ENCODE measurements around the gene HOOK2.
"Not testable (repeated sequence)": the region's sequence is repeated elsewhere in the genome, so short reads cannot be mapped to it uniquely, and the experiment has no call there.

HOOK2 gene

GRCh38 chr19:12800466-12800770, 25.1 kb upstream of the HOOK2 start:
- Histone ChIP-seq H3K4me3 (ENCODE audit: low read length) (peak overlapping the region; percentile 99), H3K27me3 (ENCODE audit: control insufficient read depth, insufficient read depth, low read length) (no peaks in the 10 kb centered on the region), H3K9ac (ENCODE audit: low read depth, low read length) (peak overlapping the region; percentile 89), H3K4me2 (ENCODE audit: low read length) (peak overlapping the region; percentile 100), H3K36me3 (ENCODE audit: insufficient read depth, low read length) (peaks cover 12% of the 10 kb centered on the region), H3K9me3 (replicated peaks; ENCODE audit: low read length) (no peaks in the 10 kb centered on the region), H3K4me1 (ENCODE audit: control insufficient read depth, insufficient read depth, low read length) (peaks cover 27% of the 10 kb centered on the region)

GRCh38 chr19:12799742-12800465, 24.6 kb upstream of the HOOK2 start:
- Histone ChIP-seq H3K9ac (ENCODE audit: low read depth, low read length) (no peak overlapping the region), H3K9me3 (replicated peaks; ENCODE audit: low read length) (no peaks in the 10 kb centered on the region), H3K4me3 (ENCODE audit: low read length) (no peak overlapping the region), H3K4me1 (ENCODE audit: control insufficient read depth, insufficient read depth, low read length) (peaks cover 27% of the 10 kb centered on the region), H3K27me3 (ENCODE audit: control insufficient read depth, insufficient read depth, low read length) (no peaks in the 10 kb centered on the region), H3K4me2 (ENCODE audit: low read length) (peak overlapping the region; percentile 100), H3K36me3 (ENCODE audit: insufficient read depth, low read length) (peaks cover 12% of the 10 kb centered on the region)

- Histone ChIP-seq H3K36me3 (ENCODE audit: insufficient read depth, low read length) (peaks cover 18% of the 10 kb centered on the region), H3K4me1 (ENCODE audit: control insufficient read depth, insufficient read depth, low read length) (peaks cover 36% of the 10 kb centered on the region)
- not testable (repeated sequence) for H3K4me2 ChIP-seq (ENCODE audit: low read length); H3K9ac ChIP-seq (ENCODE audit: low read depth, low read length); H3K27me3 ChIP-seq (ENCODE audit: control insufficient read depth, insufficient read depth, low read length); H3K9me3 ChIP-seq (replicated peaks; ENCODE audit: low read length); H3K4me3 ChIP-seq (ENCODE audit: low read length)
These were observed 22.3 kb upstream of the HOOK2 start for GRCh38 chr19:12797607-12798006.

- peaks cover 23% of the 10 kb centered on the region for H3K36me3 ChIP-seq (ENCODE audit: insufficient read depth, low read length)
- H3K4me3 ChIP-seq (ENCODE audit: low read length) = no peak overlapping the region
- no peak overlapping the region for H3K4me2 ChIP-seq (ENCODE audit: low read length)
- H3K9ac ChIP-seq (ENCODE audit: low read depth, low read length) = no peak overlapping the region
- H3K9me3 ChIP-seq (replicated peaks; ENCODE audit: low read length) = no peaks in the 10 kb centered on the region
- peaks cover 31% of the 10 kb centered on the region for H3K4me1 ChIP-seq (ENCODE audit: control insufficient read depth, insufficient read depth, low read length)
- H3K27me3 ChIP-seq (ENCODE audit: control insufficient read depth, insufficient read depth, low read length) = no peaks in the 10 kb centered on the region
These were observed 21.8 kb upstream of the HOOK2 start for GRCh38 chr19:12797141-12797587.

GRCh38 chr19:12796146-12797071, 21.1 kb upstream of the HOOK2 start:
- Histone ChIP-seq H3K9me3 (replicated peaks; ENCODE audit: low read length) (no peaks in the 10 kb centered on the region), H3K9ac (ENCODE audit: low read depth, low read length) (no peak overlapping the region), H3K4me2 (ENCODE audit: low read length) (peak overlapping the region; percentile 61), H3K36me3 (ENCODE audit: insufficient read depth, low read length) (peaks cover 23% of the 10 kb centered on the region), H3K4me3 (ENCODE audit: low read length) (no peak overlapping the region), H3K4me1 (ENCODE audit: control insufficient read depth, insufficient read depth, low read length) (peaks cover 24% of the 10 kb centered on the region), H3K27me3 (ENCODE audit: control insufficient read depth, insufficient read depth, low read length) (no peaks in the 10 kb centered on the region)

GRCh38 chr19:12794971-12795381, 19.6 kb upstream of the HOOK2 start:
- Histone ChIP-seq H3K4me1 (ENCODE audit: control insufficient read depth, insufficient read depth, low read length) (peaks cover 25% of the 10 kb centered on the region), H3K9ac (ENCODE audit: low read depth, low read length) (no peak overlapping the region), H3K36me3 (ENCODE audit: insufficient read depth, low read length) (peaks cover 17% of the 10 kb centered on the region), H3K27me3 (ENCODE audit: control insufficient read depth, insufficient read depth, low read length) (no peaks in the 10 kb centered on the region), H3K4me3 (ENCODE audit: low read length) (no peak overlapping the region), H3K4me2 (ENCODE audit: low read length) (no peak overlapping the region), H3K9me3 (replicated peaks; ENCODE audit: low read length) (no peaks in the 10 kb centered on the region)

- H3K9me3 ChIP-seq (replicated peaks; ENCODE audit: low read length) = no peaks in the 10 kb centered on the region
- peak overlapping the region; percentile 98 for H3K9ac ChIP-seq (ENCODE audit: low read depth, low read length)
- peak overlapping the region; percentile 96 for H3K4me3 ChIP-seq (ENCODE audit: low read length)
- H3K4me2 ChIP-seq (ENCODE audit: low read length) = peak overlapping the region; percentile 91
- H3K27me3 ChIP-seq (ENCODE audit: control insufficient read depth, insufficient read depth, low read length) = no peaks in the 10 kb centered on the region
- H3K36me3 ChIP-seq (ENCODE audit: insufficient read depth, low read length) = peaks cover 11% of the 10 kb centered on the region
- H3K4me1 ChIP-seq (ENCODE audit: control insufficient read depth, insufficient read depth, low read length) = peaks cover 26% of the 10 kb centered on the region
These were observed 19.0 kb upstream of the HOOK2 start for GRCh38 chr19:12794196-12794941.

- H3K27me3 ChIP-seq (ENCODE audit: control insufficient read depth, insufficient read depth, low read length) = no peaks in the 10 kb centered on the region
- peak overlapping the region; percentile 98 for H3K9ac ChIP-seq (ENCODE audit: low read depth, low read length)
- H3K4me2 ChIP-seq (ENCODE audit: low read length) = peak overlapping the region; percentile 91
- peak overlapping the region; percentile 96 for H3K4me3 ChIP-seq (ENCODE audit: low read length)
- H3K4me1 ChIP-seq (ENCODE audit: control insufficient read depth, insufficient read depth, low read length) = peaks cover 34% of the 10 kb centered on the region
- H3K36me3 ChIP-seq (ENCODE audit: insufficient read depth, low read length) = peaks cover 10% of the 10 kb centered on the region
- H3K9me3 ChIP-seq (replicated peaks; ENCODE audit: low read length) = no peaks in the 10 kb centered on the region
These were observed 18.2 kb upstream of the HOOK2 start for GRCh38 chr19:12793290-12794195.

GRCh38 chr19:12792853-12793289, 17.5 kb upstream of the HOOK2 start:
- Histone ChIP-seq H3K36me3 (ENCODE audit: insufficient read depth, low read length) (peaks cover 10% of the 10 kb centered on the region), H3K4me1 (ENCODE audit: control insufficient read depth, insufficient read depth, low read length) (peaks cover 41% of the 10 kb centered on the region), H3K27me3 (ENCODE audit: control insufficient read depth, insufficient read depth, low read length) (no peaks in the 10 kb centered on the region), H3K9me3 (replicated peaks; ENCODE audit: low read length) (no peaks in the 10 kb centered on the region), H3K9ac (ENCODE audit: low read depth, low read length) (peak overlapping the region; percentile 98), H3K4me2 (ENCODE audit: low read length) (peak overlapping the region; percentile 91), H3K4me3 (ENCODE audit: low read length) (peak overlapping the region; percentile 96)

GRCh38 chr19:12792051-12792852, 16.9 kb upstream of the HOOK2 start:
- peaks cover 10% of the 10 kb centered on the region for H3K36me3 ChIP-seq (ENCODE audit: insufficient read depth, low read length)
- H3K4me2 ChIP-seq (ENCODE audit: low read length) = peak overlapping the region; percentile 91
- H3K27me3 ChIP-seq (ENCODE audit: control insufficient read depth, insufficient read depth, low read length) = no peaks in the 10 kb centered on the region
- H3K4me3 ChIP-seq (ENCODE audit: low read length) = peak overlapping the region; percentile 96
- peaks cover 43% of the 10 kb centered on the region for H3K4me1 ChIP-seq (ENCODE audit: control insufficient read depth, insufficient read depth, low read length)
- peak overlapping the region; percentile 98 for H3K9ac ChIP-seq (ENCODE audit: low read depth, low read length)
- no peaks in the 10 kb centered on the region for H3K9me3 ChIP-seq (replicated peaks; ENCODE audit: low read length)

Measured in skeletal muscle satellite cell (primary cell).